Hematopoietic multipotent progenitor cell treated with erythropoietin and hydrocortisone succinate and interleukin-3 and kit ligand, for 6 days (in vitro differentiated cells): ENCODE results near the gene SLC25A31.

Experiments
- DNase-seq: peaks from one replicate; pipeline ENCODE4 v3.0.0-alpha.2; 2015

The SLC25A31 gene

GRCh38 chr4:127730142-127730913, at the start of gene SLC25A31:
Gene SLC25A31 (plus strand): TSS chr4:127730400. CDS start chr4:127730546, 146 bp downstream.
- DNase-seq: no peak

DNA sequence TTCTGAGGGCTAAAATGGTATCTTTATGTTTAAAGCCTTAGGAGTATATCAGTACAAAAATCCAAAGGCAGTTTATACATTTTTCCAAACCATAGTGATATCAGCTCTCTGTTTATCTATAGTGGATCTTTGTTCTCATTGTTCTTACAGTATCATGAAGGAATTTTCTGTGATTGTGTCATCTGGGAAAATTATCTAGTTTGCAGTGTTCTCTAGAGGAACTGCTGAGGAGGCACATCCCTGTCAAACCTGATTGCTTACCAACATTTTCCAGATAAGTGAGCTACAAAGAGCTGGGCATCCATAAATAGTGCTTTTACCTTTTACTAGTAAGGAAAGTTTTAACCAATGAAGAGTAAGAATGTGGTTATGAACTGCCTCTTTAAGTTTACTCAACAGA, 44.9 kb upstream of the SLC25A31 start:
- DNase-seq: no peak

- DNase-seq: no peak
These were observed 43.5 kb upstream of the SLC25A31 start for GRCh38 chr4:127686658-127687057.

- no peak for DNase-seq
These were observed 42.6 kb upstream of the SLC25A31 start for GRCh38 chr4:127687580-127687979.

DNA sequence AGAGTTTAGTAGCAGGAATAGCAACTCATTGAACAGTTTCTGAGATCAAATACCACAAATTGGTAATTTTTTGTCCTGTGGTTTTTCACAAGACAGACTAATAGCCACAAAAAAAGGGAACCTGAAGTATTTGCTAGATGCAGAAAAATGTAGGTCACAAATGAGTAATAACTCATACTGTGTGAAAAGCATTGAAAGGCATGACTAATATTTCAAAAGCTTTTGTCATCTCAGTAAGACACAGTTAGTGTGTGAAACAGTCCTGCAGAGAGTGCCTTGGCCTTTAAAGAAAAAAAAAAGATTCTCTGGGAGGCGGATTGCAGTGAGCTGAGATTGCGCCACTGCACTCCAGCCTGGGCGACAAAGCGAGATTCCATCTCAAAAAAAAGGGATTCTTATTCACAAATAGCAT, 31.4 kb upstream of the SLC25A31 start:
- peak; percentile 26 for DNase-seq

- peak; percentile 3 for DNase-seq
These were observed 21.2 kb upstream of the SLC25A31 start for GRCh38 chr4:127708985-127709384.

GRCh38 chr4:127709456-127709855, 20.7 kb upstream of the SLC25A31 start:
- DNase-seq: no peak

DNA sequence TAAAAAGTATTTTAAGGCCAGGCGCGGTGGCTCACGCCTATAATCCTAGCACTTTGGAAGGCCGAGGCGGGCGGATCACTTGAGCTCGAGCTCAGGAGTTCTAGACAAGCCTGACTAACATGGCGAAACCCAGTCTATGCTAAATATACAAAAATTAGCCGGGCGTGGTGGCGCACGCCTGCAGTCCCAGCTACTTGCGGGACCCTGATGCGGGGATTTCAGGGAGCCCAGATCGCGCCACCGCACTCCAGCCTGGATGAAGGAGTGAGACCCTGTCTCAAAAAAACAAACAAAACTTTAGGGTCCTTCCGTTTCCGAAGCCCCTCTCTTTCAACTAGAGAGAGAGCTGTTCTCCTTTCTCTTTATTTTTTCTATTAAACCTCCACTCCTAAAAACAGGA, 1.2 kb downstream of the SLC25A31 start:
- DNase-seq: no peak

DNA sequence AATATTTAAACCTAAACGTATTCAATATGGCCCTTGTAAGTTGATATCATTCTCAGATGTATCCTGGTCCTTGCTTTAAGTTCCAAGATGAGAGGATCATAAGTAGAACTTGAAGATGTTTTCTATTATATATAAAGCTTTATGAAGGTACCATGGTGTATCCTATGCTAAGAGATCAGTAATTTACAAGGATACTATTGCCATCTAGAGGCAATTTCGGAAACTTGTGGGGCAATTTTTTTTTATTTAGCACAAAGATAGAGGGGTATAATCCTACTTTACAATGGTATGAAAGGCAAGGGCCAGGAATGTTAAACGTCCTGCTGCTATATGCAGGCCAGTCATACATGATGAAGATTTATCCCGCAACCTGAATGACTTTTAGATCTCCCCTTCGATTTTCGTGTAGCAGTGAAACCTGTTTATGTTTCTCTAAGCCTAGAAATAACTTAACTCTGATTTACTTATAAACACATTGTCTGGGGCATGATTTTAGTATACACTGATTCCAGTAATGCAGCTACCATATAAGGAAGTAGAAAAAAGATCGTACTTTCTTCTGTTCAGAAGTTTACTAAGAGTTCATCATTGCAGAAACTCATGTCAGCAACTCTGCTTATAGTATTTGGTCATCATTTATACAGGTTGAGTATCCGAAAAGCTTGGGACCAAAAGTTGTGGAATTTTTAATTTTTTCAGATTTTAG, 2.6 kb downstream of the SLC25A31 start:
- DNase-seq: peak; percentile 68

DNA sequence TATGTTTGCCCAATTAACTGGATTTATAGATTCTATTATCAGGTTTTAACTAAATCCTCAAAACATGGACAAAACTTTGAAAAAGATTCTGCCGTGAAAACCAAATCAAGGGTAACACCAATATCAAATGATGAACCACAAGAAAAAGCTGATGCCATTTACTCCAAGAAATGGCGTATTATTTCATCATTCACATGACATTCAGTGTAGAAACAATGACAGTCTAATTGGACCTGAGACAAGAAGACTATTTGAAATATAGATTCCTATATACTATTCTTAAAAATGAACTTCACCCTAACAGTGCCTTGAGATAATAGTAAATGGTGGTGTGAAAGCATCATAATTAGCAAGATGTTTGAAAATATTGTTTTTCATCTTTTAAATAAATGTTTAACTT, 4.8 kb downstream of the SLC25A31 start:
- DNase-seq: no peak

GRCh38 chr4:127737295-127737694, 7.1 kb downstream of the SLC25A31 start:
- no peak for DNase-seq

DNA sequence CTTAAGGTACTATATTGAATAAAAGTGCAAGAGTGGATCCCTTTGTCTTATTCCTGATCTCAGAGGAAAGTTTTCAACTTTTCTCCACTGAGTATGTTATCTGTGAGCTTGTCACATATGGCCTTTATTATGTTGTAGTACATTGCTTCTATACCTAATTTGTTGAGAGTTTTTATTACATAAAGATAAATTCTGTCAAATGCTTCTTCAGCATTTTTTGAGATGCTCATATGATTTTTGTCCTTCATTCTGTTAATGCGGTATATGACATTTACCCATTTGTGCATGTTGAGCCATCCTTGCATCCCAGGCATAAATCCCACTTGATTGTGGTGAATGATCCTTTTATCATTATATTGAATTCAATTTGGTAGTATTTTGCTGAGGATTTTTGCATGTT, 11.0 kb downstream of the SLC25A31 start:
- no peak for DNase-seq

DNA sequence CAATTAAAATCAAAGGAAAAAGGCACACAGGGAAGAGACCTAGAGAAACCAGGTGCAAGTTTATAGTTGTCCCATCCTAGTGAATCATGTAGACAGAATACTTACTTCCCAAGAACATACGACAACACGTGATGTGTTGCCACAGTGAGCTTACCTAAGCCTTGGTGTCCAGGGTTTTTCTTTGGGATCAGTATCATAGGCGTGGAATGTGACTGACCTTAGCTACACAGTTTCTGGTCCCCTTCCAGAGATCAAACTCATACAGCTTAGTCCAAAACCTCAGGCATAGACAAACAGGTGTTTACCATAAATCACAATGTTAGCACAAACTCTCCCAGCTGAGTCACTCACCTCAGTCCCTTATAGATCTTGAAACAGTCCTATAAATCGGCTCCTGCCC, 17.7 kb downstream of the SLC25A31 start:
- DNase-seq: no peak

- no peak for DNase-seq
These were observed 18.8 kb downstream of the SLC25A31 start for GRCh38 chr4:127748957-127749356.

- no peak for DNase-seq
These were observed 26.7 kb downstream of the SLC25A31 start for GRCh38 chr4:127756906-127757305.

DNA sequence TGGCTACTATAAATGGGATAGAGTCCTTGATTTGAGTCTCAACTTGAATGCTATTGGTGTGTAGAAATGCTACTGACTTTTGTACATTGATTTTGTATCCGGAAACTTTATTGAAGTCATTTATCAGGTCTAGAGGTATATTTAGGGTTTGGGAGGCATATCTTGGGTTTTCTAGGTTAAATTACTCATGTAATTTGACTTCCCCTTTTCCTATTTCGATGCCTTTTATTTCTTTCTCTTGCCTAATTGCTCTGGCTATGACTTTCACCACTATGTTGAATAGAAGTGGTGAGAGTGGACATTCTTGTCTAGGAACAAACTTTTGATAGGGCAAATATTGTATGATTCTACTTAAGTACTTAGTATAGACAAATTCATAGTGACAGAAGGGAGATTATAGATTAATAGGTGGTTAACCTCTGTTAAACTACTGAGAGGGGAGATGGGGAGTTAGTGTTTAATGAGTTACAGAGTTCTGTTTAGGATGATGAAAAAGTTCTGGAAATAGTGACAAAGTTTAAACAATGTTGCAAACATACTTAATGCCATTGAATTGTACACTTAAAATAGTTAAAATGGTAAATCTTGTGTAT, 29.1 kb downstream of the SLC25A31 start:
- DNase-seq: no peak

DNA sequence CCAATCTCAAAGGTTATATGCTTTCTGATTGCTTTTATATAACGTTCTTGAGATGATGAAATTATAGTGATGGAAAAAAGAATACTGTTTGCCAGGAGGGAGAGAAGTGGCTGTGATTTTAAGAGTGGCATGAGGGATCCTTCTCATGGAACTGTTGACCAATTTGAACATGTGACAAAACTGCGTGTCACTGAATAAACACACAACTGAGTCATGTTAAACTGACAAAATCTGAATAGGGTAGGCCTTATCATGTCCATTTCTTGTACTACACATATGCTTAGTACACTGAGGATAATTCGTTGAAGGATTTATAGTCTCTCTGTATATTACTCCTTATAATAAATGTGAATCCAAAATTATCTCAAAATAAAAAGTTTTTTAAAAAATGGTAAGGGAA, 29.7 kb downstream of the SLC25A31 start:
- DNase-seq: no peak

DNA sequence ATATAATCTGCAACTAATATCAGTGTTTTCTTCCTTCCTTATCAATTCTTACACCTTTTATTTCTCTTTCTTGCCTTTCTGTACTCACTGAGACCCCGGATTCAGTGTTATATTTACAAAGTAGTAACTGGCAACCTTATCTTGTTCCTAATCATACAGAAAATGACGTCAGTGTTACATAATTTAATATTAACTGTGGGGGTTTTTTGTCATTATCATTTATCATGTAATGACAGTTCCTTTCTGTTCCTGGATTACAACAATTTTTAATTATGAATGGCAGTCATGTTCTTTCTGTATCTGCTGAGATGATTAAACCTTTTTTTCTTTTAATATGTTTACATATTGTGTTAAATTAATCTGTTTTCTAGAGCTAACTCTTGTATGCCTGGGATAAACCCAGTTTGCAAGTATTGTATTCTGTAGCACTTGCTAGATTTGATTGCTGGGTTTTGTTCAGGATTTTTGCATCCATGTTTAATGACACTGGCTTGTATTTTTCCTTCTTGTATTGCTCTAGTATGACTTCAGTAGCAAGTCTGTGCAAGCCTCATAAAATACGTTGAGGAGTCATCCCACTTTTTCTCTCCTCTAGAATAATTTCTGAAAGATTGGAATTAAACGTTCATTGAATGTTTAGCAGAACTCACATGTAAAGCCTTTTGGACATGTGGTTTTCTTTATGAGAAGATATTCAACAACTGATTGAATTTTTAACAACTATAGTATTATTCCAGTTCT, 41.5 kb downstream of the SLC25A31 start:
- DNase-seq: peak; percentile 27

GRCh38 chr4:127772769-127773671, 42.8 kb downstream of the SLC25A31 start:
- no peak for DNase-seq

DNA sequence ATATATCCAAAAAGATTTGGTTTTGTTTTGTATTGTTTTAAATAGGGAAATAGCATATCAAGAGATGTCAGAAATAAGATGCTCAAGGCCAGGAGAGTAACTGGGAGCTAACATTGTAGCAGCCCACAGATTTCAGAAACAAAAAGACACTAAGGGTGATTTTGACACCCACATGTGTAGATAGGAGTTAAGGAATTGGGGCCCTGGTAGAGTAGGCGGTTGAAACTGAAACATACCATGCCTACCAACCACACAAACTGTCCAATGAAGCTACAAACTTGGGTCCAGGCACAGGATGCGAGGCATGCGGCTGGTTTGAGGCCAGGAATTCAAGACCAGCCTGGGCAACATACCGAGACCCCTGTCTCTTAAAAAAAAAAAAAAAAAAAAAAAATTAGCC, 45.6 kb downstream of the SLC25A31 start:
- no peak for DNase-seq

DNA sequence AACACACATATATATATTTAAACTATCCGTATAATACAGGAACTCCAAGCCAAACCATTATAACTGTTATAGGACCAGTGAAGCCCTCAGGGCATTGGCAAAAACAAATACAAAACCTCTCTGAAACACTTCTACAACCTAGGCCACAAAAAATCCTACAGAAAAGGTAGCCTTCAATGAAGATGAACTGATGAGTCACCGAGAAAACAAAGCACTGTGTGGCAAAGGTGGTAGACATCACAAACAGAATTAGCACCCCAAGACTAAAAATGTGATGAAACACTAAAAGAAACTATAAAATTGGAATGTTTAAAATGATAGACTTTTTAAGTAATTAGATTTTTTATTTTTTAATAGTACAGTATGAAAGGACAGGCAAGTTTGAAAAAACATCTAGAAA, 46.4 kb downstream of the SLC25A31 start:
- DNase-seq: no peak

GRCh38 chr4:127777487-127777886, 47.3 kb downstream of the SLC25A31 start:
- no peak for DNase-seq
